ENCODE results near the gene CBFA2T2.

Gene CBFA2T2

GRCh38 chr20:33663161-33664084 is 173.5 kb downstream of the CBFA2T2 start:
- in situ Hi-C loops (cut with HindIII; ENCODE audit: low sequenced_read_pairs) = no loop called here

GRCh38 chr20:33664085-33664761 is 174.3 kb downstream of the CBFA2T2 start:
- in situ Hi-C loops (cut with HindIII; ENCODE audit: low sequenced_read_pairs) = no loop called here

- in situ Hi-C loops (cut with HindIII; ENCODE audit: low sequenced_read_pairs) = no loop called here
Measured at GRCh38 chr20:33664762-33665144, 174.9 kb downstream of the CBFA2T2 start.

GRCh38 chr20:33666293-33667244 is 176.7 kb downstream of the CBFA2T2 start, which contains the start of gene ACTL10:
Gene ACTL10, plus strand, starts transcription at chr20:33666943. Its CDS starts 555 bp downstream, at chr20:33667498.
- in situ Hi-C loops (cut with HindIII; ENCODE audit: low sequenced_read_pairs) = no loop called here

GRCh38 chr20:33667245-33667675 is 177.4 kb downstream of the CBFA2T2 start:
- in situ Hi-C loops (cut with HindIII; ENCODE audit: low sequenced_read_pairs) = no loop called here

GRCh38 chr20:33667676-33668465 is 178.0 kb downstream of the CBFA2T2 start:
- in situ Hi-C loops (cut with HindIII; ENCODE audit: low sequenced_read_pairs) = no loop called here

- in situ Hi-C loops (cut with HindIII; ENCODE audit: low sequenced_read_pairs) = no loop called here
Measured at GRCh38 chr20:33668466-33669155, 178.7 kb downstream of the CBFA2T2 start.

GRCh38 chr20:33669224-33669623 is 179.3 kb downstream of the CBFA2T2 start:
- in situ Hi-C loops (cut with HindIII; ENCODE audit: low sequenced_read_pairs) = no loop called here

- in situ Hi-C loops (cut with HindIII; ENCODE audit: low sequenced_read_pairs) = no loop called here
Measured at GRCh38 chr20:33669873-33670640, 180.2 kb downstream of the CBFA2T2 start.

- in situ Hi-C loops (cut with HindIII; ENCODE audit: low sequenced_read_pairs) = no loop called here
Measured at GRCh38 chr20:33670715-33671499, 181.0 kb downstream of the CBFA2T2 start.

GRCh38 chr20:33671573-33672288 is 181.8 kb downstream of the CBFA2T2 start:
- in situ Hi-C loops (cut with HindIII; ENCODE audit: low sequenced_read_pairs) = no loop called here

- in situ Hi-C loops (cut with HindIII; ENCODE audit: low sequenced_read_pairs) = no loop called here
Measured at GRCh38 chr20:33672426-33673113, 182.7 kb downstream of the CBFA2T2 start.

GRCh38 chr20:33673114-33673409 is 183.2 kb downstream of the CBFA2T2 start:
- in situ Hi-C loops (cut with HindIII; ENCODE audit: low sequenced_read_pairs) = no loop called here

GRCh38 chr20:33673410-33674293 is 183.8 kb downstream of the CBFA2T2 start:
- in situ Hi-C loops (cut with HindIII; ENCODE audit: low sequenced_read_pairs) = no loop called here

- in situ Hi-C loops (cut with HindIII; ENCODE audit: low sequenced_read_pairs) = no loop called here
Measured at GRCh38 chr20:33674294-33675135, 184.6 kb downstream of the CBFA2T2 start, which contains the start of gene NECAB3. Gene NECAB3, minus strand, starts transcription at chr20:33674428. Its CDS starts 76 bp downstream, at chr20:33674352.

All from DLD1 (cell line).